Retinal pigment epithelial cell (primary cell): ENCODE results near the gene CTDSPL.

Experiments used
- DNase-seq: peaks from one replicate; pipeline ENCODE4 v3.0.0-alpha.2; 2010; ENCODE audit warnings: low read depth
- H3K4me3 ChIP-seq: 2 replicates; pipeline ENCODE4 v1.5.1; 2011; ENCODE audit warnings: mild to moderate bottlenecking, low read length, control low read depth, moderate library complexity
- CTCF ChIP-seq: conservative IDR thresholded peaks from 2 replicates; pipeline ENCODE4 v1.5.1; 2011; ENCODE audit warnings: low read depth, low read length, control low read depth, inconsistent platforms

Gene CTDSPL

GRCh38 chr3:37909067-37909911 is 47.6 kb downstream of the CTDSPL start:
- no peak overlapping the region for H3K4me3 ChIP-seq
- TF ChIP-seq CTCF = no peak
- no peak for DNase-seq

DNA sequence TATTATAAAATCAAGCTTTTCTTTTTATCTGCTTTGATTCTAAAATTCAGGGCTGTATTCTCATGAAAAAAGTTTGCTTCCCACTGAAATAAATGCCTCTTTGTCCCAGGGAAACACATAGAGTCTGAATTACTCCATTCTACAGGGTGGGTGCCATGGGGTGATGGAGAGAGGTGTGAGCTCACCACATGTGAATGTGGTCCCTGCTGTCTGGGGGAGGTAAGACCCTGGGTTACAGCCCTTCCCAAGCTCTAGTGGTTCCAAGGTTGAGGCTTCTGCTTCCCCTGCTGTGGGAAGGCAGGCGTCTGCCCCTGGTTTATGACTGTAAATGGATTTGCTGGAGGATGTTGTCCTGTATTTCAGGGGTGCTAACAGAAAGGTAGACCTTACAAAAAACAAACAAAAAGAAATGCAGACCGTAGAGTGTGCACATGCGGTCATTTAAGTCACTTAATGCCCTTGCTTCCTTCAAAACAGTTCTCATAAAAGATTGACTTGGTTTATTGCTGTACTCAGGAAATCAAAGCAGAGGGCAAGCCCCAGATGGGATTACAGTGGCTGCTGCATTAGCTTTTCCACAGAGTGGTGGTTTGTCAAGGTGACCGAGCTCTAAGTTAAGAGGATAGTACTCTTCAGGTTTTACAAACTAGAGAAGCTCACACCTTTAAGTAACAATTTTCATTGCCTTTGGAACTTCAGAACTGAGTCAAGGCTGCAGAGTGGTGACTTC is 49.2 kb downstream of the CTDSPL start:
- no peak for DNase-seq
- no peak for TF ChIP-seq CTCF
- H3K4me3 ChIP-seq = no peak overlapping the region

DNA sequence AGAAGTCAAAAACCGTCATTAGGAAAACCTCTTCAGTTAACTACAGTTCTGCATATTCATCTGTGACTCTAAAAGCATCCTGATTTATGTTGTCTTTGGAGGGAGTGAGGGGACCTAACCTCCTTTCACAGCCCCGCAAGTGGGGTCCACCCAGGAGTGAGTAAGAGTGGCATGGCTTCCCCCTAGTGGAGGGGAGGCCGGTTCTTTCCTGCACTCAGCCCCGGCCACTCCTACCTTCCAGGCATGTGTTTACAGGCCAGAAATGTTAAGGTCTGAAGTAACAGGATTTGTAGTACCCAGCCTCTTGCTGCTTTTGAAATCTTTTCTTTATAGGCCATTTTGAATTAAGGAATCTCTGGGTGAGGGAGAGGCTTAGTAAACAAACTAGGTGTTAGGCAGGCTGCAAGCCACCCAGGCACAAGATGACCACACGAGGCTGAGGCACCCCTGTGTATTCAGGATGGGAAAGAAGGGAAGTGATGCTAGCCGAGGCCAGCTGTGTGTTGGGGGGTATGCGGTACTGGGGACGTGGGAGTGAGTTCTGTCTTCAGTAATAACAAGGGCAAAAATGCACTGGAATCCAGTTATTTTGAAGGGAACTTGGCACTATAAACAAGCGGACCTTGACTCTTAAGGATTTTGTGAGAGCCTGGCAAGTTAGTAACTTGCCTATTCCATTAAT is 50.5 kb downstream of the CTDSPL start:
- no peak overlapping the region for H3K4me3 ChIP-seq
- DNase-seq = no peak
- peak; percentile 1 for TF ChIP-seq CTCF

DNA sequence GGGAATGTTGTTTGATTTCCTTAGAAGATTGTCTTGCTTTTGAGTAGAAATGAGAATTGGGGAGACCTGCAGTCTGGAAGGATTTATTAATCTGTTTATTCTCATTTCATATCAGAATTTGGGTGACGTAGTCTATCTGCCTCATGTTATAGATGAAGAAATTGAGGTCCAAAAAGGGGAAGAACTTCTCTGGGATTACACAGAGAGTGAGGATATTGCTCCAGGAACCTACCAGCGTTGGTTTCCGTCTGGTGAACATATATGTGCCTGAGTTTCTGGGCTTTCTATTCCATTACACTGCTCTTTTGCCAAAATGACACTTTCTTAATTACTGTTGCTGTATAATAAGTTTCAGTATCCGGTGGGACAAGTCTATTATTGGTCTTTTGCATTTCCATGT is 51.8 kb downstream of the CTDSPL start:
- no peak for TF ChIP-seq CTCF

DNA sequence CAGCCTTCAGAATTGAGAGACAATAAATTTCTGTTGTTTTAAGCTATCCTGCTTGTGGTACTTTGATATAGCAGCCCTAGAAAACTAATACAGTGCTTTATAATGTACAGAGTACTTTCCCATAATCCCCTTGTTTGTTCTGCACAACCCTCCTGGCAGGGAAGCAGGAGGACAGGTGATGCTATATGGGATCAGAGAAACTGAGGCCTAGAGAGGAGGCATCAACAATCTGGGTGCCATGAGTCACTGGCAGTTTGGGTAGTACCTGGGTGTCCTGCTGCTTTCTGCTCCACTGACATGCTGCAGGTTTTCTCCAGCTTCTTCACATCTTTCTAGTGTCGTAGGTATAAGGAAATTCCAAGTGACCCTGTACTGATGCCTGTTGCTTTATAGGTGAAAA is 55.0 kb downstream of the CTDSPL start:
- DNase-seq = no peak
- H3K4me3 ChIP-seq = no peak overlapping the region
- TF ChIP-seq CTCF = no peak

More for the DNA sequence above, 51.8 kb downstream of the CTDSPL start:
- H3K4me3 ChIP-seq = no peak overlapping the region
- DNase-seq = no peak

GRCh38 chr3:37918627-37919026 is 56.9 kb downstream of the CTDSPL start:
- DNase-seq = no peak
- no peak for TF ChIP-seq CTCF
- no peak overlapping the region for H3K4me3 ChIP-seq
